NCI-H2107 treated with DMSO at 0.1 percent for 48 hours (cell line): Measurements from ENCODE around the gene C22orf23.
A peak's percentile ranks its signal among the peaks of the same experiment; 100 is the strongest.

Experiments used
- DNase-seq: peaks from one replicate; lab custom pipeline; 2025; ENCODE audit not compliant: unreplicated experiment; lab: John Stamatoyannopoulos, UW

C22orf23 gene

GRCh38 chr22:37953437-37954179 lies at the start of gene C22orf23, which contains the start of gene POLR2F:
Gene C22orf23 (minus strand): TSS chr22:37953601. CDS start chr22:37953149, 452 bp downstream.
Gene POLR2F (plus strand): TSS chr22:37953699. CDS start chr22:37953788, 89 bp downstream.
- peak; percentile 83 for DNase-seq

- peak; percentile 64 for DNase-seq
Measured at GRCh38 chr22:37999640-38000272, 46.4 kb upstream of the C22orf23 start.

GRCh38 chr22:37999236-37999635 lies 45.8 kb upstream of the C22orf23 start:
- no peak for DNase-seq

GRCh38 chr22:37998543-37998942 lies 45.1 kb upstream of the C22orf23 start:
- DNase-seq = no peak

GRCh38 chr22:37996515-37997246 lies 43.3 kb upstream of the C22orf23 start:
- DNase-seq = no peak

GRCh38 chr22:37996079-37996478 lies 42.7 kb upstream of the C22orf23 start:
- DNase-seq = no peak

GRCh38 chr22:37995460-37995859 lies 42.1 kb upstream of the C22orf23 start:
- no peak for DNase-seq

GRCh38 chr22:37994982-37995381 lies 41.6 kb upstream of the C22orf23 start:
- DNase-seq = no peak

GRCh38 chr22:37994049-37994448 lies 40.6 kb upstream of the C22orf23 start:
- DNase-seq = no peak

- no peak for DNase-seq
Measured at GRCh38 chr22:37991731-37992442, 38.5 kb upstream of the C22orf23 start.

GRCh38 chr22:37990862-37991261 lies 37.5 kb upstream of the C22orf23 start:
- DNase-seq = no peak

GRCh38 chr22:37990301-37990700 lies 36.9 kb upstream of the C22orf23 start:
- no peak for DNase-seq

GRCh38 chr22:37989146-37990045 lies 36.0 kb upstream of the C22orf23 start:
- no peak for DNase-seq

GRCh38 chr22:37986371-37986770 lies 33.0 kb upstream of the C22orf23 start:
- no peak for DNase-seq

- no peak for DNase-seq
Measured at GRCh38 chr22:37985751-37986281, 32.4 kb upstream of the C22orf23 start.

GRCh38 chr22:37985050-37985585 lies 31.7 kb upstream of the C22orf23 start:
- no peak for DNase-seq

- no peak for DNase-seq
Measured at GRCh38 chr22:37983860-37984791, 30.7 kb upstream of the C22orf23 start, which contains the start of gene SOX10. Gene SOX10 (minus strand): TSS chr22:37984555. CDS start chr22:37983784, 771 bp downstream.
